ENCODE measurements around the gene CAMTA1. TPM values are rescaled to one million over a fixed set of nuclear protein-coding genes. Genes with fewer than 3 reads are reported as not detected.
A peak's percentile ranks its signal among the peaks of the same experiment; 100 is the strongest.
"Not testable (repeated sequence)": the region's sequence is repeated elsewhere in the genome, so short reads cannot be mapped to it uniquely, and the experiment has no call there.

CAMTA1 gene
- total RNA-seq, 1 donor from 2014 or later = 67.9 TPM

- DNase-seq (ENCODE audit: low spot score) = no peak
Observed at GRCh38 chr1:7690076-7690475, 904.8 kb downstream of the CAMTA1 start.

DNA sequence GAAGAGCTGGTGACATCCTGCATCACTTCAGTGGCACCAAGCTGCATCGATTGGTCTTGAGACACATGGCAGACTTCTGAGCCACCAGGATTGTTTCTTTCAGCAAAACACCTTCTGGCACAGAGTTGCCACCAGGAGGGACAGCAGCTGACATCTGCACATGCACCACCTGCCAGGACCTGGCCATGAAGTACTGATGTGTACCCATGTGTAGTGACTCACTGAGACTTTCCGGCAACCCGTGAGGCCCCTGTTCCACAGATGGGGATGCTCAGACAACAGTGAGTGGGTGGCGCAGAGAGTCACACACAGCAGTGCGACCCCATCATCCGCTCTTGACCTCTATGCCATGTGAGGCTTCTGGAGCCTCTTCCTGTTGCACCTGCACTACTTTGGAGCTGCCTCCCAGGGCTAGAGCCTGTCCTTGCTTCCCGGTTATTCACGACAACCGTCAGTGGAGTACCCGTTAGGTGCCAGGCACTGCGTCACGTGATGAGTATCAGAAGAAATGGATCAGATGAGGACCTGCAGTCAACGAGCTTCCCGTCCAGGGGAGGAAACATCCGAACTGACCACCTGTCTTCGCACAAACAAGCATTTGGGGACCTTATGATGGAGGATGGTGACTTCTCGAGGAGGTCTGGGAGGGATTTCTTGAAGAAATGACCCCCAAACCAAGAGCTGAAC is 905.4 kb downstream of the CAMTA1 start:
- DNase-seq (ENCODE audit: low spot score) = no peak

GRCh38 chr1:7691576-7691975 is 906.3 kb downstream of the CAMTA1 start:
- DNase-seq (ENCODE audit: low spot score) = no peak

- DNase-seq (ENCODE audit: low spot score) = no peak
Observed at GRCh38 chr1:7692005-7692404, 906.8 kb downstream of the CAMTA1 start.

- not testable (repeated sequence) for DNase-seq (ENCODE audit: low spot score)
Observed at GRCh38 chr1:7693037-7693436, 907.8 kb downstream of the CAMTA1 start.

DNA sequence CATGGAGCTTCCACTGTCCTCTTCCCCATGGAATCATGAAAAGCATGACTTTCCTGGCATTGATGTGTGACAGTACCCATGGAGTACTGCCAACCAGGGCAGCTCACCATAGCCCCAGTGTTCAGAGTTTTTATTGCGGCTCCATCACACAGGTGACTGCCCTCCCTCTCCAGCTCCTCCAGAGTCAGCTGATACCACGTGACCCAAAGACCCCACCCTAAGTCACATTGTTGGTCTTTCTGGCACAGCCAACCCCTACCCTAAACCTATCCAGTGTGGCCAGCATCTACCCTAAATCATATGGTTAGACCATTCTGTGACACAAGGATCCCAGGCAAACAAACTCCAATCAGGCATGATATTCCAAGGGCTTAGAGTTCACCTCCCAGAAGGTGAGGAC is 908.4 kb downstream of the CAMTA1 start:
- no peak for DNase-seq (ENCODE audit: low spot score)

DNA sequence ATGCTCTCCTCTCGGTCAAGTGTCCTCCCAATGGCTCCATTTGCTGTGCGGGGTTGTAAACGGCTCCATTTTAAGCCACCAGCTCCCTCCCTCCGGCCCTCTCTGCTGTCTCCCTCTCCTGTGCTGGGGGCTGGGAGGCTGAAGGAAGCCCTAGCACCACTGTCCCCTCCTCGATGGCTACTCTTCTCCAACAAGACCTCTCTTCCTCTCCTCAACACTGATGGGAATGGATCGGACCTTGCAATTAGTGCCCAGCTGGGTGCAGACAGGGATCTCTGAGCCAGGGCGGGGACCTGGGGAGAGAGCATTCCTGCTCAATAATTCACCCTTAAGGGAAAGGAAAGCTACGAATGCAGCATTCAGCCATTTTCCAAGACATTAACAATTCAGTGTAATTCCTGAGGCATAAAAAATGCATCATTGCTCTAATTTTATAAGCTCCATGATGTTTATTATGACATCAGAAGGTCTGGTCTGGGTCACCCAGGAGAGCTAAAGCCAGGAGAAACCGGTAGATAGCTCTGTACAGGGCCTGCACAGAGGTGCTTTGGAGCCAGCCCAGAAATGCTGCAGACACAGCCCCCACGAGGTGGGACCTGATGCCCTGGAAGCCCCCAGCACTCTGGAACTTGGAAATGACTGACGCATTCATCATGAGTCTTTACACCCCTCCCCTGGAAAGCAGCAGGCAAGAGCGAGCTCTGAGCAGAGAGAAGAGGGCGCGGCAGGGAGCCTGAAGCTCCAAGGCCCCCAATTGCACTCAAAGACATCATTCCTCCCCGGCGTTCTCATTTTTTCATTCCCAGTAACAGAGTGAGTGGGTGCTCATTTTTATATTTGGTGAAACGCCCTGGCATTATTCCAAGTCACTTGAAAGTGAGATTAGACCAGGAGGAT is 909.6 kb downstream of the CAMTA1 start:
- DNase-seq (ENCODE audit: low spot score) = no peak

DNA sequence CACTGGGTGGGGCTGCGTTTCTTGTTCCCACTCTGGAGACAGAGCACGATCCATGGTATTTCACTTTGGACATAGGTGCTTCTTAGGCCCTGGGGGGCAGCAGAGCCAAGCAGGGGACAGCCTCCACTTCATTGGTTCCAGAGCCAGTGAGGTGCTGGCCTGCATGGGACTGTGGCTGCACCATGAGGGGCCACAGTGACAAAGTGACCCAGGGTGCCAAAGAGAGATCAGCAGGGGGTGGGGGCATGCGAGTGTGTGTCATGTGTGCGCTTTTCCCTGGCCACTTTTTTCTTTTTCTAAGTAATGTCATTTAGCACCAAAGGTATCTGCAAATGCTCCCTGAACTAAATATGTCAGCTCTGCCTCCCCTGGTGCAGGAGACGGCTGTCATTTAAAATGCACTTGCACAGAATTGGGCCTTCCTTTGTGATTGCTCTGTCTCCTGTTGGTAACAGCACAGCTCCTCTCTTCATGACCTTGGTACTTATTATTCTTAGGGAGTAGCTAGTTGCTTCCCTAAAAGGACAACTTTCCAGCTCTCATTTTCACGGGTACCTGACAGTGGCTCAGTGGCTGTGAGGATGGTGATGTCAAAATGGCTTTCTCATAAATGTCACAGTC is 910.4 kb downstream of the CAMTA1 start:
- no peak for DNase-seq (ENCODE audit: low spot score)

DNA sequence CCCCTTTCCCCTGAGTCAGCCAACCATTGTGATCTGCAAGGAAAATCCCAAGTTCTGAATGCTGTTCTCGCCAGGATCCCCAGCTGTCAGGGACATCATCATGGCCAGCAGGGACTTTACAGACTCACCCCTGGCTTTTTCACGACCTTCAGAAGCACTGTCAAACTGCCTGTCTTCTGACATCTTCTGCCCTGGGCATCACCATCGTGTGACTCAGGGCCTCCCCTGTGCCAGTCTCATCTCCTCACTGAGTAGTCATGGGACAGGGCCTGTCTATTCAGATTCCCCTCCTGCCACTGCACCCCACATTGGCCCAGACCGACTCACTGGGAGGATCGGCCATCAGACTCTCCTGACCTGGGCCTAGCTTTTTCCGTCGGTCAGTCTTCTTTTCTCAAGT is 913.4 kb downstream of the CAMTA1 start:
- no peak for DNase-seq (ENCODE audit: low spot score)

DNA sequence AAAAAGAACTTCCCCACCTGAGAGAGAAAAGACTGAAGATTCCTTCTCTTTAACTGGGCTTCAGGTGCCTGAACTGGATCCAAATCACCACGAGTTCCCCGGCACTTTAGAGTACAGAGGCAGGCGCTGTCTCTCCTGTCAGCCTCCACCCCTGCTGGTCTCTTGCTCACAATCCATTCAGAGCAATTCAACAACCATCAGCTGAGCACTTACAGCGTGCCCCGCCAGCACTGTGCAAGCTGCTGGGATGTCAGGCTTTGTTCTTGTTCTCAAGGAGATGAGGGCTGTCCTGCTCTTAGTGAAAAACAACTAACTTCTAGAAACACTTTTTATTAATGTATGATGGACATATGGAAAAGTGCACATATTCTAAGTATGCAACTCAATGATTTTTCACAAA is 917.1 kb downstream of the CAMTA1 start:
- DNase-seq (ENCODE audit: low spot score) = no peak

- no peak for DNase-seq (ENCODE audit: low spot score)
Observed at GRCh38 chr1:7703321-7704213, 918.3 kb downstream of the CAMTA1 start.

GRCh38 chr1:7704214-7705047 is 919.2 kb downstream of the CAMTA1 start:
- peak; percentile 94 for DNase-seq (ENCODE audit: low spot score)

DNA sequence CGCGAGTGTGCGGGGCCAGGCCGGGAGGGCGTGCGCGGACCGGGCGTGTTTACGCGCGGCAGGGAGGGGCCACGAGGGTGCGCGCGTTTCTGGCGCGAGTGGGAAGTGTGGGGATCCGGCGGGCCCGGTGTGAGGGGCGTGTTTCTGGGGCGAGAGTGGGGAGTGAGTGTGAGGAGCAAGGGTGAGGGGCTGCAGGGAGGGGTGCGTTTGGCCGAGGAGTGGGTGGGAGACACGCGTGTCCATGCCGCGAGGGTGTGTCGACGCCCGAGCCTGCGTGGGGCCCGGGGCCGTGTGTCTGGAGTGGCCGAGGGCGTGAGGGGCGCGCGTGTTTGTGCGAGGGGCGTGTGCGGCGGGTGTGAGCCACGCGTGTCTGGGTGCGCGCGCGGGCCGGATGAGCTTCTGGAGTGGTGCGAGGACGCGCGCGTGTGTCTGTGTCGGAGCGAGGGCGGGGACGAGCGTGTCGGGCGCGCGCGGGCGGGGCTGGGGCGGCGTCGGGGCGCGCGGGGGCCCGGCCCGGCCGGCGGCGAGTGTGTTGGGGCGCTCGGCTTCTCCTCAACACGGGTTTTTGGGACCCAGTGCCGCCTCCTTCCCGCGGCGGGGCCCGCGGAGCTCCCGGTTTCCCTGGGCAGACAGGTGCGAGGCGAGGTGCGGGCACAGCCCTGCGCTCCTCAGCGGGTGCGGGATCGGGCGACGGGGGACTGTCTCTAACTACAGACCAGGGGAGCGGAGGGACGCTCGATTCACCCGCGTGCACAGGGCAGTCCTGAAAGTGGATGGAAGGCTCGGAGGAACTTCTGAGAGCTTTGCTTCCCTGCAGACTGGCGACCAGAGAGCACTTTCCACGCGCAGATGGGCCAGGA is 920.0 kb downstream of the CAMTA1 start:
- no peak for DNase-seq (ENCODE audit: low spot score)

DNA sequence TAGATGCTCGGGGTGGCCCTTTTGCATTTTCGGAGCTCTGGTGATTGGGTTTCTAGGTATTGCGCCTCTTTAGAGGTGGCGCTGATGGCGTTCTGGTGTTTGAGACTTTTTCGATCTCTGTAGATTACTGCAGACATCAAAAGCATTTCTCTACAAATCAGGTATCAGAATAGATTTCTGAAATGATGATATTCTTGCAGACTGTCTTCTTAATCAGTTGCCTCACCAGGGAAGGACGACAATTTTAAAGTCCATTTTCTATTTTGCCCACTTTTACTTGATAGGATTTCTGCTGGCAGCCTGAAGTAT is 920.6 kb downstream of the CAMTA1 start:
- DNase-seq (ENCODE audit: low spot score) = no peak

DNA sequence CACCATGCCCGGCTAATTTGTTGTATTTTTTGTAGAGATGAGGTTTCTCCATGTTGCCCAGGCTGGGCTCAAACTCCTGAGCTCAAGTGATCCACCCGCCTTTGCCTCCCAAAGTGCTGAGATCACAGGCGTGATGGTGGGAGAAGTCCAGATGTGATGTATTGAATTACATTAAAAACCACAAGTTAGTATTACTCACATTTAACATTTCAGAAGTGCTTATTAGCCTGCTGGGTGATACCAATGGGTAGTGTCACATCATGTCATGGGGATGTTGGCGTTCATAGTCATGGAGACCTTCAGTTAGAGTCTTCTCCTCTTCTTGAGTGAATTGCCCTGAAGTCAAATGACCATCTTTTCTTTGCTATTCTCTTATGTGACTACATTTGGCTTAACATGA is 922.3 kb downstream of the CAMTA1 start:
- no peak for DNase-seq (ENCODE audit: low spot score)

DNA sequence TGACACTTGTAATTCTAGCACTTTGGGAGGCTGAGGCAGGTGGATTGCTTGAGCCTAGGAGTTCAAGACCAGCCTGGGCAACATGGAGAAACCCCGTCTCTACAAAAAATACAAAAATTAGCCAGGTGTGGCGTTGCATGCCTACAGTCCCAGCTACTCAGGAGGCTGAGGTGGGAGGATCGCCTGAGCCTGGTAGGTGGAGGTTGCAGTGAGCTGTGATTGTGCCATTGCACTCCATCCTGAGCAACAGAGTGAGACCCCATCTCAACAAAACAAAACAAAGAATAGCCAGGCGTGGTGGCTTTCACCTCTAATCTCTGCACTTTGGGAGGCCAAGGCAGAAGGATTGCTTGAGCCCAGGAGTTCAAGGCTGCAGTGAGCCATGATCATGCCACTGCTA is 922.8 kb downstream of the CAMTA1 start:
- DNase-seq (ENCODE audit: low spot score) = not testable (repeated sequence)

DNA sequence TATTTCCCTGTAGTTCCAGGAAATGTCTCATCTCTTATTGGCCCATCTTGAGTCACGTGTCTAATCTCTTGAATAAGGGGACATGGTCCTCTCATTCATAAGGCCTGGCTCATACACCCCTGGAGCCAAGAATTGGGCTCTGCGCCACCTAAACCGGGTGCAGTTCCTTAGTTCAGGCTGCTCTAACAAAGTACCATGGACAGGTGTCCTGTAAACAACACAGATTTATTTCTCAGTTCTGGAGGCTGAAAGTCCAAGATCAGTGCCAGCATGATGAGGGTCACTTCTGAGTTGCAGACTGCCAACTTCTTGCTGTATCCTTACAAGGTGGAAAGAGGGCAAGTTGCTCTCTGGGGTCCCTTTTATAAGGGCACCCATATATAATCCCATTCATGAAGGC is 925.6 kb downstream of the CAMTA1 start:
- no peak for DNase-seq (ENCODE audit: low spot score)

DNA sequence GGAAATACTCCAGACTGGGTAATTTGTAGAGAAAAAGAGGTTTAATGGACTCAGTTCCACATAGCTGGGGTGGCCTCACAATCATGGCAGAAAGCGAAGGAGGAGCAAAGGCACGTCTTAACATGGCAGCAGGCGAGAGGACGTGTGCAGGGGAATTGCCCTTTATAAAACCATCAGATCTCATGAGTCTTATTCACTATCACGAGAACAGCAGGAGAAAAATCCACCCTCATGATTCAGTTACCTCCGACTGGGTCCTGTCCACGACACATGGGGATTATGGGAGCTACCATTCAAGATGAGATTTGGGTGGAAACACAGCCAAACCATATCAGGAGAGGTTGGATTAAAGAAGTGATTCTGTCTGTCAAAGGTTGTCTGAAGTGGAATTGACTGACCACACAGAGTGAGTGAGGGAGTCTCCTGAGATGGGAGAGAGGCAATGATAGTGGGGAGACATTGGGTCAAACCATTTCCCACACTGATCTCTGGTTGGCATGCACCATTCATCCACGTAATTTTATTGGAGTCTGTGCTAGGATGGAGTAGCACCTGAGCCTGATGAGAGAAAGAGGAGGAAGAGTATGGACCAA is 927.6 kb downstream of the CAMTA1 start:
- DNase-seq (ENCODE audit: low spot score) = no peak

GRCh38 chr1:7716506-7716905 is 931.3 kb downstream of the CAMTA1 start:
- no peak for DNase-seq (ENCODE audit: low spot score)

All from mucosa of gallbladder (tissue), 1 donor.